HepG2 (cell line): ENCODE results near the gene DOCK9. TPM values are rescaled to one million over a fixed set of nuclear protein-coding genes. Genes with fewer than 3 reads are reported as not detected.

Source experiments
- AGO1 ChIP-seq: fragments of 200-400 bp; formaldehyde crosslinking; IDR thresholded peaks from 2 replicates; pipeline ENCODE4 v1.6.1; 2017; ENCODE audit warnings: mild to moderate bottlenecking, low read depth, low read length, moderate library complexity; ENCODE audit not compliant: poor library complexity, severe bottlenecking
- KLF12 ChIP-seq: sonication (generic); formaldehyde crosslinking; IDR thresholded peaks from 2 replicates; pipeline ENCODE4 v1.4.0; 2020; ENCODE audit warnings: missing genetic modification reagents, borderline replicate concordance
- ZNF17 ChIP-seq: sonication (generic); formaldehyde crosslinking; IDR thresholded peaks from 2 replicates; pipeline ENCODE4 v1.5.0; 2020; ENCODE audit warnings: mild to moderate bottlenecking, missing genetic modification reagents
- ZNF570 ChIP-seq: sonication (generic); formaldehyde crosslinking; IDR thresholded peaks from 2 replicates; pipeline ENCODE4 v1.4.0; 2020; ENCODE audit warnings: mild to moderate bottlenecking, missing genetic modification reagents, borderline replicate concordance
- polyA plus RNA-seq, 8 experiments: library from polyadenylated mRNA; depleted of rRNA in 3 of 8; stranded (reverse) in 7 of 8; unstranded in 1 of 8; fragments of >200 nt; fragmentation: Illumina TruSeq in 4 of 8; extraction: Trizol in 4 of 8; gene quantifications; 2 replicates each; pipeline versions ENCODE4 v1.2.1 to v1.2.3, GENCODE V29; 2011 to 2016; ENCODE audit warnings: low read depth in 4 of 8, missing spikeins in 1 of 8, mixed read lengths in 1 of 8; ENCODE audit not compliant: insufficient read depth in 1 of 8
- total RNA-seq, 5 experiments: library from RNA; depleted of rRNA; stranded (reverse); fragments of >200 nt; fragmentation: Illumina TruSeq; extraction: Trizol; gene quantifications; 2 replicates each; pipeline ENCODE4 v1.2.3, GENCODE V29; 2016; ENCODE audit warnings: low read depth in 1 of 5
- TF ChIP-seq, protein P1 (sequence below): sonication (generic); formaldehyde crosslinking; IDR thresholded peaks from 2 replicates; pipeline ENCODE4 v1.4.0; 2020; ENCODE audit warnings: missing genetic modification reagents
- TF ChIP-seq, protein P2 (sequence below): sonication (generic); formaldehyde crosslinking; IDR thresholded peaks from 2 replicates; pipeline ENCODE4 v1.9.0; 2021; ENCODE audit warnings: mild to moderate bottlenecking, missing genetic modification reagents

Gene DOCK9
- total and polyA plus RNA-seq, 2 of the 13 experiments (the other 11 are each of a cell fraction or from before 2014, with no cell fraction given): 0.44 to 0.97 TPM

DNA sequence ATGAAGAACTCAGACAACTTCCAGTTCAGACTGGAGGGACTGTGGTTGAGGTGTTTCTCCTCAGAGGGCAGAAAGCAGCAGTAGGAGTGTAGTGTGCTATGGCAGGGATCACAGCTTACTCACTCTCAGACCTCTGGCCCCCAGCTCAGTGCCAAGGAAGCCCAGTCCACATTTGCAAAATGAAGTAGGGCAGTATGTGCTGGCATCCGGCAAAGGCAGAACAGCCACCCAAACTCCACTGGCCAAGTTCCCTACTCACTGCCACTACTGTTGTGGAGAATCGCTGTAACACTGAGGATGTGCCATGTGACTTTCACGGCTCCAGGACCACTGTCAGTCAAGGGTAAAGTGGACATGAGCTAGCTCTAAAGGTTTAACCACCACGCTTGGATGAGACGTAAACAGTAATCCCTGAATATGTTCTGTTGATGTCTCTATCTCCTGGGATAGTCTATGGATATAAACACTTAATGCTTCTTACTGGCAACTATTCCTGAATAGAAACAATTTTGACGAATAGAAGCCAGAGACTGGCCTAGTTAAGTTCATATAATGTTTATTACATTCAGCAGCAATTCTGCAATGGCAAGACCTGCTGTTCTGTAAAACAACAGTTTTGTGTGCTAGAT, 158.4 kb downstream of the DOCK9 start (continued):
- TF ChIP-seq ZNF17 (CRISPR knock-in tag) (no peak), KLF12 (CRISPR knock-in tag) (no peak), AGO1 (no peak), ZNF570 (CRISPR knock-in tag) (no peak)
- TF ChIP-seq, protein P1, sequence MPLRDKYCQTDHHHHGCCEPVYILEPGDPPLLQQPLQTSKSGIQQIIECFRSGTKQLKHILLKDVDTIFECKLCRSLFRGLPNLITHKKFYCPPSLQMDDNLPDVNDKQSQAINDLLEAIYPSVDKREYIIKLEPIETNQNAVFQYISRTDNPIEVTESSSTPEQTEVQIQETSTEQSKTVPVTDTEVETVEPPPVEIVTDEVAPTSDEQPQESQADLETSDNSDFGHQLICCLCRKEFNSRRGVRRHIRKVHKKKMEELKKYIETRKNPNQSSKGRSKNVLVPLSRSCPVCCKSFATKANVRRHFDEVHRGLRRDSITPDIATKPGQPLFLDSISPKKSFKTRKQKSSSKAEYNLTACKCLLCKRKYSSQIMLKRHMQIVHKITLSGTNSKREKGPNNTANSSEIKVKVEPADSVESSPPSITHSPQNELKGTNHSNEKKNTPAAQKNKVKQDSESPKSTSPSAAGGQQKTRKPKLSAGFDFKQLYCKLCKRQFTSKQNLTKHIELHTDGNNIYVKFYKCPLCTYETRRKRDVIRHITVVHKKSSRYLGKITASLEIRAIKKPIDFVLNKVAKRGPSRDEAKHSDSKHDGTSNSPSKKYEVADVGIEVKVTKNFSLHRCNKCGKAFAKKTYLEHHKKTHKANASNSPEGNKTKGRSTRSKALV: no peak
- TF ChIP-seq, protein P2, sequence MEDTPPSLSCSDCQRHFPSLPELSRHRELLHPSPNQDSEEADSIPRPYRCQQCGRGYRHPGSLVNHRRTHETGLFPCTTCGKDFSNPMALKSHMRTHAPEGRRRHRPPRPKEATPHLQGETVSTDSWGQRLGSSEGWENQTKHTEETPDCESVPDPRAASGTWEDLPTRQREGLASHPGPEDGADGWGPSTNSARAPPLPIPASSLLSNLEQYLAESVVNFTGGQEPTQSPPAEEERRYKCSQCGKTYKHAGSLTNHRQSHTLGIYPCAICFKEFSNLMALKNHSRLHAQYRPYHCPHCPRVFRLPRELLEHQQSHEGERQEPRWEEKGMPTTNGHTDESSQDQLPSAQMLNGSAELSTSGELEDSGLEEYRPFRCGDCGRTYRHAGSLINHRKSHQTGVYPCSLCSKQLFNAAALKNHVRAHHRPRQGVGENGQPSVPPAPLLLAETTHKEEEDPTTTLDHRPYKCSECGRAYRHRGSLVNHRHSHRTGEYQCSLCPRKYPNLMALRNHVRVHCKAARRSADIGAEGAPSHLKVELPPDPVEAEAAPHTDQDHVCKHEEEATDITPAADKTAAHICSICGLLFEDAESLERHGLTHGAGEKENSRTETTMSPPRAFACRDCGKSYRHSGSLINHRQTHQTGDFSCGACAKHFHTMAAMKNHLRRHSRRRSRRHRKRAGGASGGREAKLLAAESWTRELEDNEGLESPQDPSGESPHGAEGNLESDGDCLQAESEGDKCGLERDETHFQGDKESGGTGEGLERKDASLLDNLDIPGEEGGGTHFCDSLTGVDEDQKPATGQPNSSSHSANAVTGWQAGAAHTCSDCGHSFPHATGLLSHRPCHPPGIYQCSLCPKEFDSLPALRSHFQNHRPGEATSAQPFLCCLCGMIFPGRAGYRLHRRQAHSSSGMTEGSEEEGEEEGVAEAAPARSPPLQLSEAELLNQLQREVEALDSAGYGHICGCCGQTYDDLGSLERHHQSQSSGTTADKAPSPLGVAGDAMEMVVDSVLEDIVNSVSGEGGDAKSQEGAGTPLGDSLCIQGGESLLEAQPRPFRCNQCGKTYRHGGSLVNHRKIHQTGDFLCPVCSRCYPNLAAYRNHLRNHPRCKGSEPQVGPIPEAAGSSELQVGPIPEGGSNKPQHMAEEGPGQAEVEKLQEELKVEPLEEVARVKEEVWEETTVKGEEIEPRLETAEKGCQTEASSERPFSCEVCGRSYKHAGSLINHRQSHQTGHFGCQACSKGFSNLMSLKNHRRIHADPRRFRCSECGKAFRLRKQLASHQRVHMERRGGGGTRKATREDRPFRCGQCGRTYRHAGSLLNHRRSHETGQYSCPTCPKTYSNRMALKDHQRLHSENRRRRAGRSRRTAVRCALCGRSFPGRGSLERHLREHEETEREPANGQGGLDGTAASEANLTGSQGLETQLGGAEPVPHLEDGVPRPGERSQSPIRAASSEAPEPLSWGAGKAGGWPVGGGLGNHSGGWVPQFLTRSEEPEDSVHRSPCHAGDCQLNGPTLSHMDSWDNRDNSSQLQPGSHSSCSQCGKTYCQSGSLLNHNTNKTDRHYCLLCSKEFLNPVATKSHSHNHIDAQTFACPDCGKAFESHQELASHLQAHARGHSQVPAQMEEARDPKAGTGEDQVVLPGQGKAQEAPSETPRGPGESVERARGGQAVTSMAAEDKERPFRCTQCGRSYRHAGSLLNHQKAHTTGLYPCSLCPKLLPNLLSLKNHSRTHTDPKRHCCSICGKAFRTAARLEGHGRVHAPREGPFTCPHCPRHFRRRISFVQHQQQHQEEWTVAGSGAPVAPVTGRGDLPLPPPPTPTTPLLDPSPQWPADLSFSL (CRISPR knock-in tag): no peak
